IMR-90 (cell line): ENCODE results near the gene CHN2. TPM values are rescaled to one million over a fixed set of nuclear protein-coding genes. Genes with fewer than 3 reads are reported as not detected.

ENCODE experiments used
- ATAC-seq: fragments of 200-7000 bp; cut with Tn5 transposase; 2 replicates; pipeline ENCODE4 v1.9.1; 2020; ENCODE audit warnings: low read depth, mild to moderate bottlenecking, moderate library complexity
- BruUV-seq: library from RNA; stranded (reverse); fragments of 400-500 nt; replicated peaks from 2 replicates; lab custom pipeline; 2021; lab: Mats Ljungman, UMichigan
- CTCF ChIA-PET: fragments of 300-600 bp; formaldehyde crosslinking; extraction: SDS; loops from one replicate; lab custom pipeline; 2021; ENCODE audit warnings: antibody characterized with exemption; lab: Yijun Ruan, JAX
- POLR2A ChIA-PET: fragments of 300-600 bp; sonication (Branson Sonifier 250); formaldehyde crosslinking; loops from one replicate; lab custom pipeline; 2022; ENCODE audit warnings: antibody characterized with exemption; ENCODE audit not compliant: unreplicated experiment; lab: Charles Lee
- DNase-seq: peaks from one replicate; pipeline ENCODE4 v3.0.0; 2013
- H2AFZ ChIP-seq: replicated peaks from 2 replicates; pipeline ENCODE3; 2013; ENCODE audit warnings: low read length, mild to moderate bottlenecking; ENCODE audit not compliant: poor library complexity
- H2AK5ac ChIP-seq: 2 replicates; pipeline ENCODE4 v1.6.1; 2013; ENCODE audit warnings: low read depth, low read length, inconsistent platforms
- H2AK9ac ChIP-seq: replicated peaks from 2 replicates; pipeline ENCODE3; 2013; ENCODE audit warnings: mild to moderate bottlenecking, low read depth, low read length, moderate library complexity; ENCODE audit not compliant: poor library complexity
- H2BK120ac ChIP-seq: 2 replicates; pipeline ENCODE4 v1.6.1; 2013; ENCODE audit warnings: low read depth, low read length, inconsistent platforms
- H2BK15ac ChIP-seq: 3 replicates; pipeline ENCODE4 v1.6.1; 2013; ENCODE audit warnings: low read depth, low read length, inconsistent platforms
- H2BK20ac ChIP-seq: 2 replicates; pipeline ENCODE4 v1.6.1; 2013; ENCODE audit warnings: low read depth, mild to moderate bottlenecking, inconsistent platforms, low read length, moderate library complexity
- H2BK5ac ChIP-seq: 2 replicates; pipeline ENCODE4 v1.6.1; 2013; ENCODE audit warnings: mild to moderate bottlenecking, low read depth, low read length, inconsistent platforms; ENCODE audit not compliant: poor library complexity, severe bottlenecking
- H3K14ac ChIP-seq: replicated peaks from 2 replicates; pipeline ENCODE4 v1.6.1; 2013; ENCODE audit warnings: low read depth, low read length, inconsistent platforms
- H3K18ac ChIP-seq: 2 replicates; pipeline ENCODE4 v1.6.1; 2013; ENCODE audit warnings: low read depth, low read length, control low read depth
- H3K23ac ChIP-seq: 2 replicates; pipeline ENCODE4 v1.6.1; 2013; ENCODE audit warnings: low read depth, low read length, inconsistent platforms
- H3K27ac ChIP-seq: 2 replicates; pipeline ENCODE4 v1.5.1; 2013; ENCODE audit warnings: mild to moderate bottlenecking, control low read depth, low read length; ENCODE audit not compliant: insufficient read depth
- H3K27me3 ChIP-seq: 2 replicates; pipeline ENCODE4 v1.6.1; 2013; ENCODE audit warnings: low read length; ENCODE audit not compliant: control insufficient read depth, insufficient read depth
- H3K36me3 ChIP-seq: 2 replicates; pipeline ENCODE4 v1.6.1; 2013; ENCODE audit warnings: low read length, mixed read lengths; ENCODE audit not compliant: control insufficient read depth, insufficient read depth
- H3K4ac ChIP-seq: 2 replicates; pipeline ENCODE4 v1.6.1; 2013; ENCODE audit warnings: low read depth, low read length, inconsistent platforms
- H3K4me1 ChIP-seq: 2 replicates; pipeline ENCODE4 v1.6.1; 2013; ENCODE audit warnings: low read length, mixed read lengths; ENCODE audit not compliant: control insufficient read depth, insufficient read depth
- H3K4me2 ChIP-seq: 2 replicates; pipeline ENCODE4 v1.6.1; 2013; ENCODE audit warnings: low read depth, mild to moderate bottlenecking, control low read depth, low read length, moderate library complexity
- H3K4me3 ChIP-seq: 2 replicates; pipeline ENCODE4 v1.5.1; 2013; ENCODE audit warnings: low read depth, mild to moderate bottlenecking, control low read depth, low read length, moderate library complexity; ENCODE audit not compliant: insufficient read depth
- H3K56ac ChIP-seq: 2 replicates; pipeline ENCODE4 v1.6.1; 2013; ENCODE audit warnings: low read length, inconsistent platforms; ENCODE audit not compliant: insufficient read depth; ENCODE audit errors: extremely low read depth
- H3K79me1 ChIP-seq, 2 experiments: 2 replicates each; pipeline ENCODE4 v1.6.1; 2013; ENCODE audit warnings: low read length in 2 of 2, inconsistent platforms in 1 of 2, low read depth in 1 of 2
- H3K9ac ChIP-seq: 2 replicates; pipeline ENCODE4 v1.6.1; 2013; ENCODE audit warnings: low read depth, low read length, control low read depth
- H3K9me1 ChIP-seq: 2 replicates; pipeline ENCODE4 v1.6.1; 2013; ENCODE audit warnings: low read length, inconsistent platforms; ENCODE audit not compliant: insufficient read depth
- H3K9me3 ChIP-seq: 2 replicates; pipeline ENCODE4 v1.6.1; 2013; ENCODE audit warnings: low read length; ENCODE audit not compliant: control insufficient read depth, insufficient read depth
- H4K20me1 ChIP-seq: 2 replicates; pipeline ENCODE4 v1.6.1; 2013; ENCODE audit warnings: low read length, inconsistent platforms; ENCODE audit not compliant: insufficient read depth
- H4K5ac ChIP-seq: 2 replicates; pipeline ENCODE4 v1.6.1; 2013; ENCODE audit warnings: mild to moderate bottlenecking, low read depth, low read length, control low read depth
- H4K8ac ChIP-seq, 2 experiments: 2 replicates each; pipeline ENCODE4 v1.6.1; 2013; ENCODE audit warnings: low read depth in 2 of 2, low read length in 2 of 2, control low read depth in 1 of 2, inconsistent platforms in 1 of 2
- H4K91ac ChIP-seq: 2 replicates; pipeline ENCODE4 v1.6.1; 2013; ENCODE audit warnings: low read depth, low read length, inconsistent platforms; ENCODE audit not compliant: insufficient read depth
- BHLHE40 ChIP-seq: fragments of 150-350 bp; IDR thresholded peaks from 2 replicates; pipeline ENCODE4 v1.6.1; 2016; ENCODE audit warnings: mild to moderate bottlenecking, low read depth, low read length
- CEBPB ChIP-seq: IDR thresholded peaks from 2 replicates; pipeline ENCODE4 v1.6.1; 2012; ENCODE audit warnings: low read depth, low read length, improper control_type of control experiment
- CHD1 ChIP-seq: IDR thresholded peaks from 2 replicates; pipeline ENCODE4 v1.6.1; 2012; ENCODE audit warnings: low read depth, low read length, improper control_type of control experiment
- CTCF ChIP-seq: conservative IDR thresholded peaks from 2 replicates; pipeline ENCODE4 v1.5.1; 2012; ENCODE audit warnings: mild to moderate bottlenecking, low read depth, low read length, improper control_type of control experiment
- ELK1 ChIP-seq: fragments of 150-350 bp; IDR thresholded peaks from 2 replicates; pipeline ENCODE4 v1.6.1; 2016; ENCODE audit warnings: low read depth, mild to moderate bottlenecking, low read length, moderate library complexity, borderline replicate concordance
- FOS ChIP-seq: fragments of 150-350 bp; IDR thresholded peaks from 2 replicates; pipeline ENCODE4 v1.6.1; 2016; ENCODE audit warnings: low read depth, low read length
- MXI1 ChIP-seq: IDR thresholded peaks from 2 replicates; pipeline ENCODE4 v1.6.1; 2012; ENCODE audit warnings: low read depth, mild to moderate bottlenecking, low read length, moderate library complexity, borderline replicate concordance
- NFE2L2 ChIP-seq: fragments of 150-350 bp; IDR thresholded peaks from 2 replicates; pipeline ENCODE4 v1.6.1; 2016; ENCODE audit warnings: low read depth, mild to moderate bottlenecking, low read length
- RCOR1 ChIP-seq: IDR thresholded peaks from 2 replicates; pipeline ENCODE4 v1.6.1; 2012; ENCODE audit warnings: mild to moderate bottlenecking, low read length, improper control_type of control experiment; ENCODE audit not compliant: insufficient replicate concordance
- RFX5 ChIP-seq: IDR thresholded peaks from 2 replicates; pipeline ENCODE4 v1.8.0; 2012; ENCODE audit warnings: low read depth, mild to moderate bottlenecking, low read length, moderate library complexity
- SMC3 ChIP-seq: fragments of 150-350 bp; IDR thresholded peaks from 2 replicates; pipeline ENCODE4 v1.6.1; 2016; ENCODE audit warnings: low read depth, mild to moderate bottlenecking, antibody characterized with exemption, low read length, moderate library complexity
- USF2 ChIP-seq: fragments of 150-350 bp; IDR thresholded peaks from 2 replicates; pipeline ENCODE4 v1.6.1; 2017; ENCODE audit warnings: mild to moderate bottlenecking, antibody characterized with exemption, low read length, low read depth
- WGBS, 2 experiments: methylation state at CpG; one replicate each; pipeline versions ENCODE4 v1.1.5 to v1.1.7; 2013; ENCODE audit warnings: missing lambda C conversion rate in 2 of 2; ENCODE audit not compliant: insufficient read length in 1 of 2; ENCODE audit errors: extremely low coverage in 2 of 2; 5-methylcytosine and 5-hydroxymethylcytosine counted together
- dilution Hi-C: fragments of 300-500 bp; cut with HindIII; formaldehyde crosslinking; loops from one replicate; pipeline ENCODE4 v1.14.3; 2018; ENCODE audit warnings: low sequenced_read_pairs; ENCODE audit not compliant: unreplicated experiment
- in situ Hi-C: fragments of 300-500 bp; cut with MboI; formaldehyde crosslinking; loops from 3 replicates; pipeline ENCODE4 v1.14.3; 2019; ENCODE audit warnings: low sequenced_read_pairs, inconsistent platforms, mixed read lengths
- intact Hi-C: fragments of 100-400 bp; cut with micrococcal nuclease; formaldehyde crosslinking; loops from 2 replicates; pipeline ENCODE4 v1.10.0; 2022
- polyA plus RNA-seq, 3 experiments: library from polyadenylated mRNA; depleted of rRNA; stranded (reverse); fragments of >200 nt; gene quantifications; 2 replicates each; pipeline ENCODE4 v1.2.3, GENCODE V29; 2012; ENCODE audit warnings: low replicate concordance in 1 of 3
- total RNA-seq: library from RNA; depleted of rRNA; stranded (reverse); fragments of >200 nt; gene quantifications from 2 replicates; pipeline ENCODE4 v1.2.3, GENCODE V29; 2012

CHN2 gene
- total and polyA plus RNA-seq, 2 of the 4 experiments (the other 2 are of a cell fraction) = not detected

- no peaks in the 10 kb centered on the region for H4K20me1 ChIP-seq
- no peak overlapping the region for H3K23ac ChIP-seq
- no peak overlapping the region for H3K9ac ChIP-seq
- ATAC-seq (no peak), DNase-seq (no peak)
- in situ Hi-C loops = no loop called here
- H3K79me1 ChIP-seq = no peaks in the 10 kb centered on the region
- no peak overlapping the region for H4K5ac ChIP-seq
- TF ChIP-seq MXI1 (no peak), SMC3 (no peak), BHLHE40 (no peak), RFX5 (no peak), CEBPB (no peak), NFE2L2 (no peak), USF2 (no peak), FOS (no peak), RCOR1 (no peak), CHD1 (no peak), CTCF (no peak), ELK1 (no peak)
- no peaks in the 10 kb centered on the region for H3K4me1 ChIP-seq
- H2AK9ac ChIP-seq = no peak overlapping the region
- no peak overlapping the region for H3K4ac ChIP-seq
- H4K8ac ChIP-seq = no peak overlapping the region
- ChIA-PET POLR2A (no interaction called here), CTCF (no interaction called here)
- H2AK5ac ChIP-seq = no peak overlapping the region
- no peak overlapping the region for H2BK5ac ChIP-seq
- no peak overlapping the region for H3K27ac ChIP-seq
- H3K9me3 ChIP-seq = no peaks in the 10 kb centered on the region
- H3K9me1 ChIP-seq = no peaks in the 10 kb centered on the region
- WGBS, 2 experiments = no CpG with 5 or more reads among the region's 3 CpGs
- H3K18ac ChIP-seq = no peak overlapping the region
- no peak overlapping the region for H3K4me2 ChIP-seq
- H3K14ac ChIP-seq = no peak overlapping the region
- BruUV-seq = no TSS peak
- H3K56ac ChIP-seq = no peak overlapping the region
- dilution Hi-C loops = no loop called here
- no peak overlapping the region for H2BK15ac ChIP-seq
- no peak overlapping the region for H2BK20ac ChIP-seq
- no peak overlapping the region for H4K91ac ChIP-seq
- intact Hi-C loops = no loop called here
- no peak overlapping the region for H3K4me3 ChIP-seq
- no peaks in the 10 kb centered on the region for H3K36me3 ChIP-seq
- no peak overlapping the region for H2BK120ac ChIP-seq
- H3K27me3 ChIP-seq = no peaks in the 10 kb centered on the region
- no peak overlapping the region for H2AFZ ChIP-seq
Observed at GRCh38 chr7:29258951-29259350, 64.4 kb downstream of the CHN2 start.
